Measurements from ENCODE around the gene PMVK. TPM values are rescaled to one million over a fixed set of nuclear protein-coding genes. Genes with fewer than 3 reads are reported as not detected.

The PMVK gene
- total RNA-seq, 1 experiment from 2014 or later: 24.0 TPM

- Histone ChIP-seq H3K4me3 (replicated peaks in 1 of 2; ENCODE audit: low read depth in 1 of 2, low read length in 2 of 2) (no peak overlapping the region), H2AFZ (ENCODE audit: low read depth, low read length, poor library complexity, severe bottlenecking) (no peak overlapping the region), H3K9me2 (ENCODE audit: insufficient read depth) (no peaks in the 10 kb centered on the region), H3K9ac (ENCODE audit: low read length) (no peak overlapping the region), H3K36me3 (ENCODE audit: control insufficient read depth in 1 of 2, insufficient read depth in 2 of 2, low read length in 2 of 2) (peaks cover 2% of the 10 kb centered on the region in 2 experiments; a peak in 1 of 4 replicates), H3K27me3 (ENCODE audit: insufficient read depth, low read length) (no peaks in the 10 kb centered on the region), H3K27ac (ENCODE audit: low read depth, low read length) (no peak overlapping the region), H3K4me2 (ENCODE audit: low read length) (no peak overlapping the region), H3K79me2 (ENCODE audit: insufficient read depth, low read length) (no peaks in the 10 kb centered on the region), H3K9me3 (ENCODE audit: control insufficient read depth in 1 of 2, insufficient read depth in 1 of 2, low read depth in 1 of 2, low read length in 2 of 2) (no peaks in the 10 kb centered on the region), H4K20me1 (ENCODE audit: insufficient read depth) (no peaks in the 10 kb centered on the region), H3K4me1 (ENCODE audit: control insufficient read depth in 1 of 2, insufficient read depth in 2 of 2, low read length in 2 of 2) (peaks cover 14 to 32% of the 10 kb centered on the region in 2 experiments)
- CTCF ChIA-PET: no interaction called here
- intact Hi-C loops (cut with micrococcal nuclease): no loop called here
- RAD21 ChIA-PET (ENCODE audit: low non-redundant PET in 1 of 2, low total read pairs in 2 of 2, uncharacterized antibody in 2 of 2, unreplicated experiment in 2 of 2): no interaction called here
- TF ChIP-seq ELF1 (IDR thresholded peaks at IDR 0.05; ENCODE audit: borderline replicate concordance, low read depth) (no peak), ATF3 (IDR thresholded peaks at IDR 0.05) (no peak), CTCF (IDR thresholded peaks at IDR 0.05 in 2 of 3, conservative IDR thresholded peaks at IDR 0.05 in 1 of 3; ENCODE audit: borderline replicate concordance in 1 of 3, insufficient read depth in 1 of 3, low read depth in 2 of 3, low read length in 2 of 3) (no peak), CBX3 (IDR thresholded peaks at IDR 0.05; ENCODE audit: low read depth) (no peak), SP1 (IDR thresholded peaks at IDR 0.05; ENCODE audit: low read depth) (no peak), TCF7L2 (IDR thresholded peaks at IDR 0.05; ENCODE audit: borderline replicate concordance, extremely low read depth, insufficient read depth, insufficient read length) (no peak), EGR1 (IDR thresholded peaks at IDR 0.05; ENCODE audit: low read depth) (no peak), RAD21 (IDR thresholded peaks at IDR 0.05; ENCODE audit: low read depth) (no peak), MAX (IDR thresholded peaks at IDR 0.05) (no peak), JUND (IDR thresholded peaks at IDR 0.05) (no peak), EZH2 (IDR thresholded peaks at IDR 0.05) (no peak), REST (IDR thresholded peaks at IDR 0.05; ENCODE audit: low read depth) (no peak)
- no peak for DNase-seq (ENCODE audit: low read depth, low spot score)
- POLR2A ChIA-PET: interaction anchor here (1.2 kb wide), 1 partner anchor 17 kb away, joined by 3 read pairs; the partner anchor contains the start of gene SHC1
- BruUV-seq (replicated peaks): no TSS peak
- ATAC-seq: no peak
Observed at GRCh38 chr1:154953611-154954038, 17.1 kb upstream of the PMVK start.

Measured in HCT116 (cell line).